ENCODE results near the gene ZNF407. TPM values are rescaled to one million over a fixed set of nuclear protein-coding genes. Genes with fewer than 3 reads are reported as not detected.
"Not testable (repeated sequence)": the region's sequence is repeated elsewhere in the genome, so short reads cannot be mapped to it uniquely, and the experiment has no call there.

The ZNF407 gene
- total RNA-seq, 3 donors from 2014 or later: 13.1 to 13.8 (median 13.4) TPM

DNA sequence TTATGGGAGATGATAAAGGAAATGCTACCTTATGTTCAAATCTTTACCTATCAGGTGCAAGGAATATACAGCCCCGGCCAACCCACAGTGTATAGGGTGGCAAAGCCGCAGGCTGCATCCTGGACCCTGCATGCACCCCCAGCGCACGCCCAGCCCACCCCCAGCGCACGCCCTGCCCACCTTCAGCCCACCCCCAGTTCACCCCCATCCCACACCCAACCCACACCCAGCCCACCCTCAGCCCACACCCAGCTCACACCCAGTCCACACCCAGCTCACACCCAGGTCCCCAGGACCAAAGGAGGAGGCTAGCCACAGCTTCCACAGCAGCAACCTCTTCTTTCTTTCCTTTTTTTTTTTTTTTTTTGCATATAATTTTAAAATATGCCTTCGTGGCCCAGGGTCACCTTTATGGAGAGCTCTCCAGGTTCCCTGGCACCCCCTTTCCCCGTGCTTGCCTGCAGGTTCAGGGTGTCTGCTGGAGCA is 490.4 kb downstream of the ZNF407 start:
- H3K4me3 Mint-ChIP-seq: no peak overlapping the region
- ATAC-seq: no peak
- no peak for DNase-seq
- H3K4me1 Mint-ChIP-seq (ENCODE audit: low read depth): no peaks in the 10 kb centered on the region
- H3K27me3 Mint-ChIP-seq (ENCODE audit: low read depth): no peaks in the 10 kb centered on the region
- H3K9me3 Mint-ChIP-seq: no peaks in the 10 kb centered on the region
- H3K36me3 Mint-ChIP-seq (ENCODE audit: insufficient read depth): no peaks in the 10 kb centered on the region

DNA sequence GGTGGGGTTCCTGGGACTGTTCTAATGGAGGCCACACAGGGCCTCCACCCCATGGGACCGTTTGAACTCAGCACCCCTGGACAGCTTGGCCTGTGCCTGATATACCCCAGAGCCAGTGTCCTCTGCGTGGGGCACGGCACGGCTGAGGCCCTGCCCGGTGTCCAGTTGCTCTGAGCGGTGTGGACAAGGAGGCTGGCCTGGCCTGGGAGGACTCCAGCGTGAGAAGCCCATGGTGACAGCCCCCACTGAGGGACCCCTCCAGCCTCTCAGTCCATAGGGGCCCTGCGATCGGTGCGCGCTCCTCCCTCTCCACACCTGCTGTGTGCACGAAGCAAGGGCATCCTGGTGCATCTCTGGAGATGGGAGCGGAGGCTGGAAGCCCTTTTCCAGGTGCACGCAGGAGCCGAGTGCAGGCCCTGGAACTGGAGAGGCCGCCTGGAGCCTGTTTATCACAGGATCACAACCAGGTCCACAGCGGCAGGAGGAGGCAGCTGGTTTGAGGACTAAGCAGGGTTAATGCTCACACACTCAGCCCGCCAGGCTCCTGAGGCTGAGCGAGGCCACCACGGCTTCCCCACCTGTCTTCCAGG is 491.0 kb downstream of the ZNF407 start:
- H3K9me3 Mint-ChIP-seq: no peaks in the 10 kb centered on the region
- H3K4me3 Mint-ChIP-seq: no peak overlapping the region
- DNase-seq: no peak
- H3K27me3 Mint-ChIP-seq (ENCODE audit: low read depth): no peaks in the 10 kb centered on the region
- no peak for ATAC-seq
- H3K36me3 Mint-ChIP-seq (ENCODE audit: insufficient read depth): no peaks in the 10 kb centered on the region
- H3K4me1 Mint-ChIP-seq (ENCODE audit: low read depth): no peaks in the 10 kb centered on the region

DNA sequence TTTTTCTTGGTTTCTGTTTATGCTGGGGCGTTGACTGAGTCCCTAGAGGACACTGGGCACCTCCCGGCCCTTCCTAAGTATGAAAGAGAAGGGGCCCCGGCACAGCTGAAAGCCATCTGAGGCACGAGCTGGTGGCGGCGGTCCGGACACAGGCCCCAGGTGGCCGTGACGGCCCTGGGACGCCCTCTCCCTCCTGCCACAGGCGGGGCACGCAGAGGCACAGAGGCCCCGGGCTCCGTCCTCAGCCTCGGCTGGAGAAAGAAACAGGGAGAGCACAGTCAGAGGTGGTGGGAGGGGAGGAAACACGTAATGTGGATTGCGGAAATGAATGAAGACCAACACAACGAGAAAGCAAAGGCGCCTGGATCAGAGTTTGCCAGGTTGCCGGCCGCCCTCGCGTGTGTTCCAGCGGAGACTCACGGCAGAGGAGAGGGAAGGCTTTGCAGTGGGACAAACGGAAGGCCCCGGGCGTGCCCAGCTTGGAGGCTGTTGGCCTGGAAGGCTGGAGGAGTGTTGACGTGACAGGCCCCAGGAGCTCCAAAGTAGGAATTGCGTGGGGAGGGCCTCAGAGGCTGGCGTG is 492.2 kb downstream of the ZNF407 start:
- no peaks in the 10 kb centered on the region for H3K9me3 Mint-ChIP-seq

DNA sequence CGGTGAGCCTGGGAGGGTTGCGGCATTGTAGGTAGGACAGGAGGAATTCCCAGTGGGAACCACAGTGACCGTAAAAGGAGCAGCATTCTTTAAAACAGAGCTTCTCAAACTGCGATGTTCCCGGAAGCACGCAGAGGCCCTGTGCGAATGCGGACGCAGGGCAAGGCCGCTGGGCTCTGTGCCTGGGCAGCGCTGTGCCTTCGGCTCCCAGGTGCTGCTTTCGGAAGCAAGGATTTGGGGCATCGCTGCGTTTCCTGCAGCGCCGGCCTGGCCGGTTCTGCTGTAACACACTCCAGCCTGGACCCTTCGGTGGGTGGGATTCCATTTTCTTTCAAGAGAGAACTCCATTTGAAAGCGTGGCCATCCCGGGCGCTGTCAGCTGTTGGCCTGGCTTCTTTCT is 492.7 kb downstream of the ZNF407 start:
- H3K4me3 Mint-ChIP-seq: no peak overlapping the region
- no peaks in the 10 kb centered on the region for H3K27me3 Mint-ChIP-seq (ENCODE audit: low read depth)
- peaks cover 4% of the 10 kb centered on the region for H3K9me3 Mint-ChIP-seq
- no peak for DNase-seq
- H3K4me1 Mint-ChIP-seq (ENCODE audit: low read depth): no peaks in the 10 kb centered on the region
- ATAC-seq: no peak
- H3K36me3 Mint-ChIP-seq (ENCODE audit: insufficient read depth): peaks cover under 1% of the 10 kb centered on the region

More for the DNA sequence above, 492.2 kb downstream of the ZNF407 start:
- Mint-ChIP-seq H3K4me1 (ENCODE audit: low read depth) (no peaks in the 10 kb centered on the region), H3K4me3 (no peak overlapping the region), H3K27me3 (ENCODE audit: low read depth) (no peaks in the 10 kb centered on the region), H3K36me3 (ENCODE audit: insufficient read depth) (no peaks in the 10 kb centered on the region)
- ATAC-seq (no peak), DNase-seq (no peak)

DNA sequence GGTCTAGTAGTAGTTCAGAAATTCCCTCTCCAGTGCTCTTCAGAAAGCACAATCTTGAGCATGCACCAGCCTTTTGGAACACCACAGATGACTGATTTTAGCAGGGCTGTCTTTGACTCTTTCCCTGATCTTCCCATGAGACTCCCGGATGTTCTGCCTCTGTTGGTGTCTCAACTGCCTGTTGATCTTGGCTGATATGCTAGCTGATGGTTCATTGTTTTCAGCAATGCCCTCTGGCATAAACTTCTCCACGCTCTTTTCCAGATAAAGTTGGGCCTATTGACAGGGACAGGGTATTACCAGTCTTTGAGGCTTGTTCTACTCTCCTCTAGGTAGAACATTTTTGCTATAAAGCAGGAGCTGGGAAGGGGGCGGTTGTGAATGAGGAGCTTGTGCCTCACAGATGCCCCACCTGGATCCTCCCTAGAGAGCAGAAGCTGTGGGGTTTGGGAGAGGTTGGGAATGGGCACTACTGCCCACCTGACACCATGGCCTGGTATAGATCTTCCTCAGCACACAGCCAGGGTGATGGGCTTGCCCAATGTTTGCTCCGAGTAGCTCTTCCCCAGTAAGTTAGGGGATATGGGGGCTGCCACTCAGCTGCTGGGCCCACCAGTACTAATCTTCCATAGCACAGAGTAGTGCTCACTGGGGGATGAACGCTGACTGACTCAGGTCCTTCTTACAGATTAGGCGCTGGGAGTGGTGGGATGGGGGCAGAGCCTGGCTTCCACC is 500.0 kb downstream of the ZNF407 start:
- ATAC-seq (no peak), DNase-seq (no peak)
- H3K36me3 Mint-ChIP-seq (ENCODE audit: insufficient read depth): peaks cover 2% of the 10 kb centered on the region
- no peaks in the 10 kb centered on the region for H3K4me1 Mint-ChIP-seq (ENCODE audit: low read depth)
- H3K4me3 Mint-ChIP-seq: no peak overlapping the region
- peaks cover 2% of the 10 kb centered on the region for H3K27me3 Mint-ChIP-seq (ENCODE audit: low read depth)
- peaks cover 21% of the 10 kb centered on the region for H3K9me3 Mint-ChIP-seq

- Mint-ChIP-seq H3K4me1 (ENCODE audit: low read depth) (no peaks in the 10 kb centered on the region), H3K9me3 (peaks cover 11% of the 10 kb centered on the region), H3K4me3 (no peak overlapping the region), H3K27me3 (ENCODE audit: low read depth) (peaks cover 2% of the 10 kb centered on the region), H3K36me3 (ENCODE audit: insufficient read depth) (no peaks in the 10 kb centered on the region)
- DNase-seq: no peak
- no peak for ATAC-seq
These were observed 503.4 kb downstream of the ZNF407 start for GRCh38 chr18:75100832-75101630.

DNA sequence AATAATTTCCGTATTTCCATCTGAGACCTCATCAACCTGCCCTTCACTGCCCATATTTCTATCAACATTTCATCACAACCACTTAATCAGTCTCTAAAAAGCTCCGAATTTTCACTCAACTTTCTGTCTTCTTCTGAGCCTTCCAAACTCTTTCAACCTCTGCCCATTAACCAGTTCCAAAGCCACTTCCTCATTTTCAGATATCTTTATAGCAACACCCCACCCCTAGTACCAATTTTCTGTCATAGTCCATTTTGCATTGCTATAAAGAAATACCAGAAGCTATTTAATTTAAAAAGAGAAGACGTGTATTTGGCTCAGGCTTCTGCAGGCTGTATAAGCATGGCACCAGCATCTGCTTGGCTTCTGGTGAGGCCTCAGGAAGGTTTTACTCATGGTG is 504.2 kb downstream of the ZNF407 start:
- H3K4me3 Mint-ChIP-seq: no peak overlapping the region
- H3K36me3 Mint-ChIP-seq (ENCODE audit: insufficient read depth): no peaks in the 10 kb centered on the region
- H3K27me3 Mint-ChIP-seq (ENCODE audit: low read depth): peaks cover 3% of the 10 kb centered on the region
- no peak for ATAC-seq
- H3K4me1 Mint-ChIP-seq (ENCODE audit: low read depth): no peaks in the 10 kb centered on the region
- DNase-seq: no peak
- peaks cover 11% of the 10 kb centered on the region for H3K9me3 Mint-ChIP-seq

- not testable (repeated sequence) for ATAC-seq; H3K27me3 Mint-ChIP-seq (ENCODE audit: low read depth); H3K9me3 Mint-ChIP-seq; H3K4me1 Mint-ChIP-seq (ENCODE audit: low read depth); H3K4me3 Mint-ChIP-seq; H3K36me3 Mint-ChIP-seq (ENCODE audit: insufficient read depth); DNase-seq
These were observed 506.4 kb downstream of the ZNF407 start for GRCh38 chr18:75104029-75104428.

DNA sequence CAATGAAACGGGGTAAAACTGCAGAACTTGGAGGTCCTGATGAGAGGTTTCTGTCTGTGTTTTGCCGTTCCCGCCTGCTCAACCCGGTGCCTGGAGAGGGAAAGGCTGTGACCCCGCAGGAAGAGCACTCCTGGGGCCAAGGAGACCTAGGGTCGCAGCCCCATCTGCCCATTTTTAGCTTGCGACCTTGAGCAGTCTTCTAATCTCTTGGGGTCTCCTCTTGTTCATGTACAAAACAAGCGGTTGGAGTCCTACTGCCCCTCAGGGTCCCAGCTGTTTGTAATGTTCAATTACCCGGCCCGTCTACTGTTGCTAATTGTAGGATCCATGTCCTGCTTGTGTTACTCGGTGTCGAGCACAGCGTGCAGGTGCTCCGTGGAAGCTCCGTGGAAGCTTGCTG is 506.8 kb downstream of the ZNF407 start:
- Mint-ChIP-seq H3K27me3 (ENCODE audit: low read depth) (peaks cover 2% of the 10 kb centered on the region), H3K36me3 (ENCODE audit: insufficient read depth) (no peaks in the 10 kb centered on the region), H3K9me3 (peaks cover 7% of the 10 kb centered on the region), H3K4me1 (ENCODE audit: low read depth) (no peaks in the 10 kb centered on the region), H3K4me3 (no peak overlapping the region)
- DNase-seq (no peak), ATAC-seq (no peak)

DNA sequence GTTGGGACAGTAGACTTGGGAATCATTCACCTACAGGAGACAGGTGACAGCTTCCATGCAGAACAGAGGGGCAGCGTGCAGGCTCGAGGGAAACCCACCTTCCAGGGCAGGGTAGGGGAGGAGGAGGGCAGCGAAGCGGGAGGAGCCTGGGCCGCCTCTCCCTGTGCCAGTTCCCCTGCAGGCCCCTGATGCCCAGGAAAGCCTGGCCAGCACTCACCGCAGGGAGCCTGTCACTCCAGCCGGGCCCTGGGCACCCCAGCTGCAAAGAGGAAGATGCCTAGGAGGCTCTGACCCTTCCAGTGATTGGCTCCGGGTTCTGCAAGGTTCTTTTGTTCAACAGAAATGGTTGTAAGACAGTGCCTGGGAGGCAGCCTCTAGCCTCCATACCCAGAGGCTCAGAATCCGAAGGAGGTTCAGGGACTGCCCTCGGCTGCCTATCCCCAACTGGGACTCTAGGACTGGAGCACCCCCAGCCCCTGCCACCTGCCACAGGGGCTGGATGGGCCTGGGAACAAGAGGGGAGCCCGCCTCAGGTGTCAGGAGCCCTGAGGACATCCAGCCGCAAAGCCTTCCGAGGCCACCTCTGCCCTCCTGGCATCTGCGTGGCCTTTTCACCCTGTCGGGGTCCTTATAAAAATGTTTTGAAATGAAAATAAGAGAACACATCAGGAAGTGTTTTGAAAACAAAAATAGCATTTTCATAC is 508.0 kb downstream of the ZNF407 start:
- Mint-ChIP-seq H3K4me3 (no peak overlapping the region), H3K27me3 (ENCODE audit: low read depth) (peaks cover 2% of the 10 kb centered on the region), H3K9me3 (peaks cover 7% of the 10 kb centered on the region), H3K36me3 (ENCODE audit: insufficient read depth) (no peaks in the 10 kb centered on the region), H3K4me1 (ENCODE audit: low read depth) (no peaks in the 10 kb centered on the region)
- no peak for DNase-seq
- no peak for ATAC-seq

GRCh38 chr18:75106746-75107145 is 509.1 kb downstream of the ZNF407 start:
- no peak for DNase-seq
- no peak overlapping the region for H3K4me3 Mint-ChIP-seq
- H3K9me3 Mint-ChIP-seq: peaks cover 4% of the 10 kb centered on the region
- ATAC-seq: no peak
- H3K36me3 Mint-ChIP-seq (ENCODE audit: insufficient read depth): no peaks in the 10 kb centered on the region
- H3K4me1 Mint-ChIP-seq (ENCODE audit: low read depth): no peaks in the 10 kb centered on the region
- peaks cover 2% of the 10 kb centered on the region for H3K27me3 Mint-ChIP-seq (ENCODE audit: low read depth)

DNA sequence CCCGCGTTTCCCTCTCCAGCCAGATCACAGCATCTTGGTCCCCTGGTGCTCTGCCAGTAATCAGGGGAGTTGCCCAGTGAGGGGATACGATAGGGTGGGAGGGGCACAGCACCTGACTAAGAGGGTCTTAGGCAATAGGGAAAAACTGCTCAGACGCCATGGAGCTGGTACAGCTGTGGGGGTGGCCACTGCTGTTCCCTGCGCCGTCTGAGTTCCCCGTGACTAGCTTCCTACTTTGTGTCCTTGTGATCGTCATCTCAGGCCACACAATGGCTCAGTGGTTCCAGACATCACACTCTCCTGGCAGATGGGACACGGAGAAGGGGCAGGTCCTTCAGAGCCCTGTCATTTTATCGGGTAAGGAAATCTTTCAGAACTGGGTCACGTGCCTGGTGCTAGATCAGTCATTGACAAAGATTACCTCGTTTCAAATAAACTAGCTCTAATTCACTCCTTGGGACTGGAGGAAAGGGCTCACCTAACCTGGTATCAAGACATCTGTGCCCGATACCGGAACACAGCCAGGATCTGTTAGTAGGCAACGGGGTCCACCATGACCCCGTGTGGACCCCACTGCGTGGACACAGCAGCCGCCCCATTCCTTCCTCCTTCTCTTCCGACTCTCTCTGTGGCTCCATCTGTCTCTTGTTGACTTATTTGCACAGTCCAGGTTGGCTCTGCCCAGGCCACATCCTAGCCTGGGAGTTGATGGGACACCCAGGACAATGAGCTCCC is 509.7 kb downstream of the ZNF407 start:
- no peak overlapping the region for H3K4me3 Mint-ChIP-seq
- DNase-seq (no peak), ATAC-seq (no peak)
- H3K4me1 Mint-ChIP-seq (ENCODE audit: low read depth): no peaks in the 10 kb centered on the region
- no peaks in the 10 kb centered on the region for H3K9me3 Mint-ChIP-seq
- no peaks in the 10 kb centered on the region for H3K36me3 Mint-ChIP-seq (ENCODE audit: insufficient read depth)
- H3K27me3 Mint-ChIP-seq (ENCODE audit: low read depth): peaks cover 2% of the 10 kb centered on the region

DNA sequence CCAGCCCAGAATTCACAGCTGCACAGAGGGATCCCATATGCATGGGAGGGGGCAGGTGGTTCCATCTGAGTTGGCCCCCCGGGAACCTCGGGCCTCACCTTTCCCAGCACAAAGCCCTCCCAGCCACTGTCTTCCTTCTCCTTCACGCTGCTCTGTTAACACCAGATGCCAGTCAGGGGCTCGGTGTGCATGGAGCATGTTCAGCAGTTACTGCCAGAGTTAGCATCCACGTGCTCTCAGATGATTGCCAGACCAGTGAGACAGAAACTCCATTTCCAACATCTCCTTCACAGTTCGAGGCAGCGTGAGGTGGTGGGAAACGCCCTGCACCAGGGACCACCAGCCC is 510.2 kb downstream of the ZNF407 start:
- ATAC-seq: no peak
- Mint-ChIP-seq H3K36me3 (ENCODE audit: insufficient read depth) (no peaks in the 10 kb centered on the region), H3K4me3 (no peak overlapping the region), H3K27me3 (ENCODE audit: low read depth) (peaks cover 2% of the 10 kb centered on the region), H3K9me3 (no peaks in the 10 kb centered on the region), H3K4me1 (ENCODE audit: low read depth) (no peaks in the 10 kb centered on the region)
- no peak for DNase-seq
